H1 (cell line): ENCODE measurements around the gene GAS7. TPM values are rescaled to one million over a fixed set of nuclear protein-coding genes. Genes with fewer than 3 reads are reported as not detected.

ENCODE experiments used
- CTCF ChIA-PET: fragments of 300-600 bp; sonication (Branson Sonifier 250); formaldehyde crosslinking; loops from one replicate; lab custom pipeline; 2021; ENCODE audit not compliant: partially characterized antibody; lab: Charles Lee
- POLR2A ChIA-PET: fragments of 300-600 bp; sonication (Branson Sonifier 250); formaldehyde crosslinking; loops from one replicate; lab custom pipeline; 2021; ENCODE audit warnings: inconsistent platforms; ENCODE audit not compliant: partially characterized antibody; lab: Charles Lee
- DNase-seq, 2 experiments: peaks; one replicate each; pipeline versions ENCODE4 v3.0.0 to v3.0.0-alpha.2; 2010 to 2022; ENCODE audit warnings: low spot score in 2 of 2, low read depth in 1 of 2, mixed read lengths in 1 of 2
- FAIRE-seq: peaks from 2 replicates; lab custom pipeline; 2011; peaks lifted over from hg19 to GRCh38; lab: Jason Lieb, UNC
- H2AFZ ChIP-seq: 2 replicates; pipeline ENCODE4 v1.8.1; 2012; ENCODE audit warnings: low read length, inconsistent platforms
- H2AK5ac ChIP-seq: 2 replicates; pipeline ENCODE4 v1.6.1; 2013; ENCODE audit warnings: low read depth, low read length
- H2BK120ac ChIP-seq: replicated peaks from 2 replicates; pipeline ENCODE3; 2013; ENCODE audit warnings: low read depth, low read length, inconsistent platforms
- H2BK12ac ChIP-seq: 2 replicates; pipeline ENCODE4 v1.6.1; 2013; ENCODE audit warnings: low read depth, low read length
- H2BK15ac ChIP-seq: 2 replicates; pipeline ENCODE4 v1.6.1; 2013; ENCODE audit warnings: low read length
- H2BK20ac ChIP-seq: 2 replicates; pipeline ENCODE4 v1.6.1; 2013; ENCODE audit warnings: low read length
- H2BK5ac ChIP-seq: 2 replicates; pipeline ENCODE4 v1.6.1; 2013; ENCODE audit warnings: low read depth, low read length
- H3K14ac ChIP-seq: 2 replicates; pipeline ENCODE4 v1.6.1; 2013; ENCODE audit warnings: inconsistent platforms; ENCODE audit not compliant: insufficient read length
- H3K18ac ChIP-seq: 2 replicates; pipeline ENCODE4 v1.6.1; 2013; ENCODE audit warnings: low read length; ENCODE audit errors: extremely low read depth
- H3K23ac ChIP-seq: 2 replicates; pipeline ENCODE4 v1.6.1; 2013; ENCODE audit warnings: inconsistent platforms; ENCODE audit not compliant: insufficient read length
- H3K23me2 ChIP-seq: 2 replicates; pipeline ENCODE4 v1.6.1; 2013; ENCODE audit warnings: low read depth, low read length
- H3K27ac ChIP-seq: 2 replicates; pipeline ENCODE4 v1.6.1; 2011; ENCODE audit warnings: low read depth, low read length, inconsistent platforms
- H3K27me3 ChIP-seq, 4 experiments: replicated peaks in 1 of 4; 1 replicate in 1 of 4; 2 replicates in 3 of 4; pipeline versions ENCODE4 v1.6.1 to v1.8.1; 2011 to 2013; ENCODE audit warnings: low read length in 3 of 4, mild to moderate bottlenecking in 3 of 4, inconsistent platforms in 2 of 4, mixed read lengths in 2 of 4, moderate library complexity in 1 of 4; ENCODE audit not compliant: control insufficient read depth in 3 of 4, insufficient read depth in 3 of 4; ENCODE audit errors: extremely low read depth in 1 of 4
- H3K36me3 ChIP-seq, 4 experiments: 2 replicates each; pipeline versions ENCODE4 v1.6.1 to v1.8.1; 2011 to 2013; ENCODE audit warnings: mild to moderate bottlenecking in 4 of 4, low read length in 3 of 4, moderate library complexity in 2 of 4, control low read depth in 1 of 4, inconsistent platforms in 1 of 4; ENCODE audit not compliant: insufficient read depth in 4 of 4, control insufficient read depth in 2 of 4
- H3K4ac ChIP-seq: replicated peaks from 2 replicates; pipeline ENCODE3; 2013; ENCODE audit warnings: low read length, low read depth, mixed read lengths, inconsistent platforms; ENCODE audit not compliant: insufficient read length
- H3K4me1 ChIP-seq, 4 experiments: replicated peaks in 1 of 4; 1 replicate in 1 of 4; 2 replicates in 3 of 4; pipeline versions ENCODE4 v1.6.1 to v1.8.1; 2011 to 2013; ENCODE audit warnings: low read length in 3 of 4, inconsistent platforms in 2 of 4, mixed read lengths in 1 of 4; ENCODE audit not compliant: insufficient read depth in 4 of 4, control insufficient read depth in 3 of 4
- H3K4me2 ChIP-seq, 2 experiments: 2 replicates each; pipeline versions ENCODE4 v1.6.1 to v1.8.1; 2011 to 2013; ENCODE audit warnings: low read depth in 2 of 2, low read length in 2 of 2, control low read depth in 1 of 2, inconsistent platforms in 1 of 2, mild to moderate bottlenecking in 1 of 2; ENCODE audit not compliant: insufficient read depth in 1 of 2
- H3K4me3 ChIP-seq, 4 experiments: fragments of 200-600, 300-600 bp in 1 of 4; sonication (generic), shearing (Covaris generic), sonication (Bioruptor Twin) in 1 of 4; 2 replicates each; pipeline versions ENCODE4 v1.5.1 to v1.8.1; 2011 to 2016; ENCODE audit warnings: low read length in 4 of 4, low read depth in 3 of 4, control low read depth in 2 of 4, inconsistent platforms in 2 of 4, mild to moderate bottlenecking in 2 of 4, mixed read lengths in 1 of 4, moderate library complexity in 1 of 4; ENCODE audit not compliant: insufficient read depth in 2 of 4; ENCODE audit errors: extremely low read depth in 1 of 4
- H3K56ac ChIP-seq: replicated peaks from 2 replicates; pipeline ENCODE3; 2013; ENCODE audit warnings: low read depth, mild to moderate bottlenecking, mixed read lengths, low read length, inconsistent platforms; ENCODE audit not compliant: insufficient read length
- H3K79me1 ChIP-seq: 2 replicates; pipeline ENCODE4 v1.6.1; 2013; ENCODE audit warnings: low read depth, low read length, control low read depth
- H3K79me2 ChIP-seq, 2 experiments: 2 replicates each; pipeline versions ENCODE4 v1.6.1 to v1.8.1; 2012 to 2013; ENCODE audit warnings: low read length in 2 of 2, mild to moderate bottlenecking in 2 of 2, inconsistent platforms in 1 of 2; ENCODE audit not compliant: insufficient read depth in 2 of 2, control insufficient read depth in 1 of 2
- H3K9ac ChIP-seq, 4 experiments: replicated peaks in 1 of 4; 1 replicate in 1 of 4; 2 replicates in 3 of 4; pipeline versions ENCODE4 v1.6.1 to v1.8.1; 2011 to 2013; ENCODE audit warnings: low read depth in 3 of 4, low read length in 3 of 4, control low read depth in 2 of 4, mild to moderate bottlenecking in 2 of 4, moderate library complexity in 2 of 4, inconsistent platforms in 1 of 4; ENCODE audit errors: extremely low read depth in 1 of 4
- H3K9me3 ChIP-seq, 2 experiments: 2 replicates each; pipeline versions ENCODE4 v1.6.1 to v1.8.1; 2012 to 2013; ENCODE audit warnings: mild to moderate bottlenecking in 2 of 2, moderate library complexity in 2 of 2, control low read depth in 1 of 2, inconsistent platforms in 1 of 2, low read depth in 1 of 2, low read length in 1 of 2, mixed read lengths in 1 of 2; ENCODE audit not compliant: insufficient read depth in 2 of 2
- H4K20me1 ChIP-seq, 2 experiments: replicated peaks in 1 of 2; 2 replicates each; pipeline versions ENCODE3 to v1.8.1; 2011 to 2013; ENCODE audit warnings: inconsistent platforms in 2 of 2, low read length in 2 of 2, mild to moderate bottlenecking in 1 of 2; ENCODE audit not compliant: insufficient read depth in 2 of 2, control insufficient read depth in 1 of 2
- H4K5ac ChIP-seq: 2 replicates; pipeline ENCODE4 v1.6.1; 2013; ENCODE audit warnings: low read length, low read depth, mixed read lengths, inconsistent platforms; ENCODE audit not compliant: insufficient read length
- H4K8ac ChIP-seq: 2 replicates; pipeline ENCODE4 v1.8.0; 2013; ENCODE audit warnings: mild to moderate bottlenecking, moderate library complexity, low read length, inconsistent platforms; ENCODE audit not compliant: insufficient read depth; ENCODE audit errors: extremely low read depth
- H4K91ac ChIP-seq: replicated peaks from 2 replicates; pipeline ENCODE3; 2013; ENCODE audit warnings: low read length, mixed read lengths, inconsistent platforms; ENCODE audit not compliant: insufficient read length
- BACH1 ChIP-seq: IDR thresholded peaks from 2 replicates; pipeline ENCODE4 v1.6.1; 2012; ENCODE audit warnings: low read length, improper control_type of control experiment
- CBX8 ChIP-seq: fragments of 300-800, 300-1000 bp; sonication (generic); IDR thresholded peaks from 2 replicates; pipeline ENCODE4 v1.7.1; 2016; ENCODE audit warnings: low read depth, low read length, borderline replicate concordance
- CTBP2 ChIP-seq: IDR thresholded peaks from 2 replicates; pipeline ENCODE4 v1.7.0; 2011; ENCODE audit warnings: borderline replicate concordance, mild to moderate bottlenecking, moderate library complexity, mixed read lengths, low read length; ENCODE audit not compliant: insufficient read depth, insufficient read length
- HDAC2 ChIP-seq, 2 experiments: fragments of 300-600 bp in 1 of 2; sonication (generic) in 1 of 2; IDR thresholded peaks; 2 replicates each; pipeline ENCODE4 v1.6.1; 2011 to 2012; ENCODE audit warnings: low read depth in 2 of 2, low read length in 2 of 2, mild to moderate bottlenecking in 2 of 2, moderate library complexity in 2 of 2, borderline replicate concordance in 1 of 2, inconsistent platforms in 1 of 2
- JUN ChIP-seq: IDR thresholded peaks from 2 replicates; pipeline ENCODE4 v1.6.1; 2011; ENCODE audit warnings: low read depth, mild to moderate bottlenecking, improper control_type of control experiment, low read length
- KDM5A ChIP-seq: fragments of 200-600 bp; IDR thresholded peaks from 2 replicates; pipeline ENCODE4 v1.7.1; 2012; ENCODE audit warnings: mild to moderate bottlenecking, low read length, inconsistent platforms, mixed read lengths
- PHF8 ChIP-seq: fragments of 200-600 bp; sonication (generic); conservative IDR thresholded peaks from 2 replicates; pipeline ENCODE4 v1.7.1; 2012; ENCODE audit warnings: low read depth, mild to moderate bottlenecking, inconsistent platforms, low read length, moderate library complexity
- POLR2AphosphoS5 ChIP-seq: IDR thresholded peaks from 2 replicates; pipeline ENCODE4 v1.6.1; 2011; ENCODE audit warnings: low read depth, low read length
- SAP30 ChIP-seq: fragments of 300-600 bp; sonication (generic); IDR thresholded peaks from 2 replicates; pipeline ENCODE4 v1.7.1; 2012; ENCODE audit warnings: low read length, moderate library complexity, mild to moderate bottlenecking, inconsistent platforms; ENCODE audit not compliant: insufficient read depth, insufficient replicate concordance
- SRF ChIP-seq: IDR thresholded peaks from 2 replicates; pipeline ENCODE4 v1.6.1; 2011; ENCODE audit warnings: mild to moderate bottlenecking, low read depth, low read length, moderate library complexity
- SUZ12 ChIP-seq: fragments of 200-600 bp; sonication (generic); IDR thresholded peaks from 2 replicates; pipeline ENCODE4 v1.6.1; 2012; ENCODE audit warnings: mild to moderate bottlenecking, inconsistent platforms, low read length, moderate library complexity, mixed read lengths
- TAF7 ChIP-seq: optimal IDR thresholded peaks from 2 replicates; pipeline ENCODE3; 2011; ENCODE audit warnings: low read depth, mild to moderate bottlenecking, inconsistent platforms, low read length, moderate library complexity, borderline replicate concordance
- WGBS, 2 experiments: shearing (Covaris generic) in 1 of 2; methylation state at CpG; one replicate each; pipeline versions ENCODE4 v1.1.6 to v1.1.7; 2013 to 2015; ENCODE audit warnings: low lambda C conversion rate in 2 of 2, mixed read lengths in 2 of 2, inconsistent platforms in 1 of 2, low coverage in 1 of 2, missing lambda C conversion rate in 1 of 2; ENCODE audit not compliant: insufficient replicate concordance in 2 of 2, insufficient coverage in 1 of 2, insufficient read length in 1 of 2; ENCODE audit errors: extremely low coverage in 1 of 2, missing lambda C conversion rate in 1 of 2; 5-methylcytosine and 5-hydroxymethylcytosine counted together
- polyA plus RNA-seq, 7 experiments: library from polyadenylated mRNA; depleted of rRNA in 3 of 7; stranded (reverse) in 5 of 7; unstranded in 2 of 7; fragments of >200 nt in 5 of 7; fragments of 200-250 nt in 2 of 7; gene quantifications; 1 replicate in 5 of 7; 2 replicates in 1 of 7; 4 replicates in 1 of 7; pipeline versions ENCODE4 v1.2.1 to v1.2.3, GENCODE V29; 2011 to 2013; ENCODE audit warnings: missing spikeins in 2 of 7, mixed read lengths in 2 of 7
- total RNA-seq: library from RNA; stranded (reverse); fragmentation: NEBNext Ultra II Directional; extraction: Animal tissue kit (Norgen Biotek cat#: 25700); gene quantifications from 2 replicates; pipeline ENCODE4 v1.2.1, GENCODE V29; 2021

Gene GAS7
- total and polyA plus RNA-seq, 2 of the 8 experiments (the other 6 are each of a cell fraction or from before 2014, with no cell fraction given): 5.0 to 14.5 TPM

GRCh38 chr17:9893411-9894012, 304.9 kb downstream of the GAS7 start:
- 0 out of 7 replicates have a peak, but pooled peaks cover 0 to 3% (median 0%) of the 10 kb centered on the region in 4 experiments for H3K4me1 ChIP-seq
- H4K8ac ChIP-seq: no peak overlapping the region
- WGBS, 2 experiments: 94% methylated on average over 3 of the region's 3 CpGs; no CpG with 5 or more reads in 1 of the 2 experiments
- H3K9ac ChIP-seq: no peak overlapping the region
- no peak overlapping the region for H3K27ac ChIP-seq
- no peaks in the 10 kb centered on the region for H3K79me2 ChIP-seq
- no peak overlapping the region for H2BK5ac ChIP-seq
- no peak overlapping the region for H2BK12ac ChIP-seq
- POLR2A ChIA-PET: no interaction called here
- no peaks in the 10 kb centered on the region for H3K36me3 ChIP-seq
- no peak overlapping the region for H3K56ac ChIP-seq
- H4K20me1 ChIP-seq: no peaks in the 10 kb centered on the region
- H3K23ac ChIP-seq: no peak overlapping the region
- no peak overlapping the region for H2BK120ac ChIP-seq
- no peak overlapping the region for H3K4me3 ChIP-seq
- no peak overlapping the region for H2AK5ac ChIP-seq
- no peak overlapping the region for H3K4ac ChIP-seq
- no peak overlapping the region for H3K14ac ChIP-seq
- no peaks in the 10 kb centered on the region for H3K23me2 ChIP-seq
- H3K27me3 ChIP-seq: no peaks in the 10 kb centered on the region
- H3K79me1 ChIP-seq: no peaks in the 10 kb centered on the region
- H2BK20ac ChIP-seq: no peak overlapping the region
- H3K18ac ChIP-seq: no peak overlapping the region
- no peaks in the 10 kb centered on the region for H3K9me3 ChIP-seq
- FAIRE-seq: no peak
- DNase-seq: no peak
- H4K5ac ChIP-seq: no peak overlapping the region
- H2BK15ac ChIP-seq: no peak overlapping the region
- CTCF ChIA-PET: interaction anchor here (0.5 to 9.7 kb wide), 3 partner anchors 9 to 163 kb away, joined by 3 to 101 read pairs (median 4); partner anchors contain the start of gene RCVRN
- no peak overlapping the region for H2AFZ ChIP-seq
- H4K91ac ChIP-seq: no peak overlapping the region
- no peak overlapping the region for H3K4me2 ChIP-seq
- TF ChIP-seq BACH1: no peak
- no peak for TF ChIP-seq PHF8
- no peak for TF ChIP-seq JUN
- TF ChIP-seq KDM5A: no peak
- no peak for TF ChIP-seq CBX8
- no peak for TF ChIP-seq HDAC2 (IDR thresholded peaks at IDR 0.05; ENCODE audit: borderline replicate concordance in 1 of 2, low read depth in 2 of 2, low read length in 2 of 2)
- TF ChIP-seq SRF: no peak
- TF ChIP-seq SAP30: no peak
- TF ChIP-seq CTBP2: no peak
- TF ChIP-seq POLR2AphosphoS5: no peak
- no peak for TF ChIP-seq SUZ12
- TF ChIP-seq TAF7: no peak
